SK-N-SH treated with all-trans-retinoic acid at 6 μM for 48 hours (cell line): ENCODE data around the gene FGL2.

Source experiments
- ATAC-seq: fragments of 200-7000 bp; cut with Tn5 transposase; 3 replicates; pipeline ENCODE4 v1.9.1; 2020; ENCODE audit warnings: mild to moderate bottlenecking, moderate library complexity
- ARNTL ChIP-seq: fragments of 450-650 bp; formaldehyde crosslinking; IDR thresholded peaks from 2 replicates; pipeline ENCODE4 v1.5.0; 2020; ENCODE audit warnings: low read depth, mild to moderate bottlenecking, moderate library complexity, borderline replicate concordance
- BACH2 ChIP-seq: fragments of 250-450 bp; sonication (Bioruptor Pico); IDR thresholded peaks from 2 replicates; pipeline ENCODE4 v1.9.0; 2021; ENCODE audit warnings: mild to moderate bottlenecking, borderline replicate concordance
- CSDC2 ChIP-seq: fragments of 250-450 bp; sonication (Bioruptor Pico); IDR thresholded peaks from 2 replicates; pipeline ENCODE4 v1.5.0; 2020; ENCODE audit warnings: mild to moderate bottlenecking, moderate library complexity
- CSRNP3 ChIP-seq: fragments of 250-450 bp; sonication (Bioruptor Pico); IDR thresholded peaks from 2 replicates; pipeline ENCODE4 v1.5.1; 2021; ENCODE audit warnings: mild to moderate bottlenecking, moderate library complexity
- ESRRG ChIP-seq: fragments of 250-450 bp; sonication (Bioruptor Pico); IDR thresholded peaks from 2 replicates; pipeline ENCODE4 v1.6.1; 2021; ENCODE audit warnings: mild to moderate bottlenecking
- GLIS3 ChIP-seq: fragments of 250-450 bp; sonication (Bioruptor Pico); IDR thresholded peaks from 2 replicates; pipeline ENCODE4 v1.5.0; 2020; ENCODE audit warnings: mild to moderate bottlenecking, moderate library complexity
- ISL1 ChIP-seq: fragments of 250-450 bp; sonication (Bioruptor Pico); IDR thresholded peaks from 2 replicates; pipeline ENCODE4 v2.1.2; 2022; ENCODE audit warnings: mild to moderate bottlenecking, moderate library complexity
- OSR1 ChIP-seq: fragments of 250-450 bp; sonication (Bioruptor Pico); IDR thresholded peaks from 2 replicates; pipeline ENCODE4 v1.8.0; 2022; ENCODE audit warnings: moderate library complexity, mild to moderate bottlenecking, inconsistent platforms
- POU6F1 ChIP-seq: fragments of 250-450 bp; sonication (Bioruptor Pico); IDR thresholded peaks from 2 replicates; pipeline ENCODE4 v1.8.0; 2021; ENCODE audit warnings: low read depth, mild to moderate bottlenecking, moderate library complexity, borderline replicate concordance
- PPARA ChIP-seq: fragments of 250-450 bp; sonication (Bioruptor Pico); IDR thresholded peaks from 2 replicates; pipeline ENCODE4 v1.5.0; 2020; ENCODE audit warnings: mild to moderate bottlenecking, borderline replicate concordance
- RARB ChIP-seq: fragments of 250-450 bp; sonication (Bioruptor Pico); IDR thresholded peaks from 2 replicates; pipeline ENCODE4 v1.8.0; 2021; ENCODE audit warnings: mild to moderate bottlenecking, moderate library complexity
- SNAI2 ChIP-seq: fragments of 250-450 bp; sonication (Bioruptor Pico); IDR thresholded peaks from 2 replicates; pipeline ENCODE4 v1.5.0; 2020; ENCODE audit warnings: mild to moderate bottlenecking, moderate library complexity
- TOX ChIP-seq: fragments of 250-450 bp; sonication (Bioruptor Pico); IDR thresholded peaks from 2 replicates; pipeline ENCODE4 v1.8.0; 2021; ENCODE audit warnings: mild to moderate bottlenecking, moderate library complexity, borderline replicate concordance
- TSHZ2 ChIP-seq: fragments of 250-450 bp; sonication (Bioruptor Pico); IDR thresholded peaks from 2 replicates; pipeline ENCODE4 v1.5.0; 2020; ENCODE audit warnings: mild to moderate bottlenecking, moderate library complexity
- ZC3H10 ChIP-seq: fragments of 250-450 bp; sonication (Bioruptor Pico); IDR thresholded peaks from 2 replicates; pipeline ENCODE4 v1.5.1; 2021; ENCODE audit warnings: mild to moderate bottlenecking, moderate library complexity
- ZFP3 ChIP-seq: fragments of 250-450 bp; sonication (Bioruptor Pico); IDR thresholded peaks from 2 replicates; pipeline ENCODE4 v1.5.0; 2020; ENCODE audit warnings: mild to moderate bottlenecking, moderate library complexity
- ZFP30 ChIP-seq: fragments of 450-650 bp; formaldehyde crosslinking; IDR thresholded peaks from 2 replicates; pipeline ENCODE4 v1.5.0; 2022; ENCODE audit warnings: mild to moderate bottlenecking, moderate library complexity
- ZNF565 ChIP-seq: fragments of 450-650 bp; formaldehyde crosslinking; conservative IDR thresholded peaks from 2 replicates; pipeline ENCODE4 v1.5.0; 2020; ENCODE audit warnings: low read depth, mild to moderate bottlenecking, moderate library complexity
- ZNF70 ChIP-seq: fragments of 450-650 bp; formaldehyde crosslinking; IDR thresholded peaks from 2 replicates; pipeline ENCODE4 v1.5.0; 2020; ENCODE audit warnings: mild to moderate bottlenecking, moderate library complexity
- ZNF8 ChIP-seq: fragments of 450-650 bp; formaldehyde crosslinking; IDR thresholded peaks from 2 replicates; pipeline ENCODE4 v1.5.0; 2020; ENCODE audit warnings: mild to moderate bottlenecking, moderate library complexity
- TF ChIP-seq, protein P1 (sequence below): fragments of 250-450 bp; sonication (Bioruptor Pico); IDR thresholded peaks from 2 replicates; pipeline ENCODE4 v1.8.0; 2020; ENCODE audit warnings: mild to moderate bottlenecking, moderate library complexity, borderline replicate concordance
- TF ChIP-seq, protein P2 (sequence below): fragments of 250-450 bp; sonication (Bioruptor Pico); IDR thresholded peaks from 2 replicates; pipeline ENCODE4 v1.5.1; 2020; ENCODE audit warnings: low read depth, mild to moderate bottlenecking, moderate library complexity

The FGL2 gene

GRCh38 chr7:77242554-77242953 is 42.9 kb upstream of the FGL2 start:
- TF ChIP-seq ISL1 (CRISPR knock-in tag) (no peak), GLIS3 (CRISPR knock-in tag) (no peak), ZNF8 (CRISPR knock-in tag) (no peak), CSRNP3 (CRISPR knock-in tag) (no peak), TSHZ2 (no peak), OSR1 (CRISPR knock-in tag) (no peak), ZNF565 (no peak), ARNTL (CRISPR knock-in tag) (no peak), ZNF70 (CRISPR knock-in tag) (no peak), BACH2 (CRISPR knock-in tag) (no peak), ZFP30 (no peak), PPARA (CRISPR knock-in tag) (no peak), ZC3H10 (CRISPR knock-in tag) (no peak), CSDC2 (CRISPR knock-in tag) (no peak), ESRRG (CRISPR knock-in tag) (no peak), RARB (CRISPR knock-in tag) (no peak)
- TF ChIP-seq, protein P1, sequence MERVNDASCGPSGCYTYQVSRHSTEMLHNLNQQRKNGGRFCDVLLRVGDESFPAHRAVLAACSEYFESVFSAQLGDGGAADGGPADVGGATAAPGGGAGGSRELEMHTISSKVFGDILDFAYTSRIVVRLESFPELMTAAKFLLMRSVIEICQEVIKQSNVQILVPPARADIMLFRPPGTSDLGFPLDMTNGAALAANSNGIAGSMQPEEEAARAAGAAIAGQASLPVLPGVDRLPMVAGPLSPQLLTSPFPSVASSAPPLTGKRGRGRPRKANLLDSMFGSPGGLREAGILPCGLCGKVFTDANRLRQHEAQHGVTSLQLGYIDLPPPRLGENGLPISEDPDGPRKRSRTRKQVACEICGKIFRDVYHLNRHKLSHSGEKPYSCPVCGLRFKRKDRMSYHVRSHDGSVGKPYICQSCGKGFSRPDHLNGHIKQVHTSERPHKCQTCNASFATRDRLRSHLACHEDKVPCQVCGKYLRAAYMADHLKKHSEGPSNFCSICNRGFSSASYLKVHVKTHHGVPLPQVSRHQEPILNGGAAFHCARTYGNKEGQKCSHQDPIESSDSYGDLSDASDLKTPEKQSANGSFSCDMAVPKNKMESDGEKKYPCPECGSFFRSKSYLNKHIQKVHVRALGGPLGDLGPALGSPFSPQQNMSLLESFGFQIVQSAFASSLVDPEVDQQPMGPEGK (CRISPR knock-in tag) = no peak
- TF ChIP-seq, protein P2, sequence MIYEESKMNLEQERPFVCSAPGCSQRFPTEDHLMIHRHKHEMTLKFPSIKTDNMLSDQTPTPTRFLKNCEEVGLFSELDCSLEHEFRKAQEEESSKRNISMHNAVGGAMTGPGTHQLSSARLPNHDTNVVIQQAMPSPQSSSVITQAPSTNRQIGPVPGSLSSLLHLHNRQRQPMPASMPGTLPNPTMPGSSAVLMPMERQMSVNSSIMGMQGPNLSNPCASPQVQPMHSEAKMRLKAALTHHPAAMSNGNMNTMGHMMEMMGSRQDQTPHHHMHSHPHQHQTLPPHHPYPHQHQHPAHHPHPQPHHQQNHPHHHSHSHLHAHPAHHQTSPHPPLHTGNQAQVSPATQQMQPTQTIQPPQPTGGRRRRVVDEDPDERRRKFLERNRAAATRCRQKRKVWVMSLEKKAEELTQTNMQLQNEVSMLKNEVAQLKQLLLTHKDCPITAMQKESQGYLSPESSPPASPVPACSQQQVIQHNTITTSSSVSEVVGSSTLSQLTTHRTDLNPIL (CRISPR knock-in tag) = no peak
- no peak for ATAC-seq

- no peak for ATAC-seq
- TF ChIP-seq CSRNP3 (CRISPR knock-in tag) = no peak
- TF ChIP-seq, protein P2 (CRISPR knock-in tag) = no peak
- no peak for TF ChIP-seq ARNTL (CRISPR knock-in tag)
- TF ChIP-seq ESRRG (CRISPR knock-in tag) = no peak
- TF ChIP-seq GLIS3 (CRISPR knock-in tag) = no peak
- no peak for TF ChIP-seq ZFP3 (CRISPR knock-in tag)
- no peak for TF ChIP-seq BACH2 (CRISPR knock-in tag)
- no peak for TF ChIP-seq ZNF565
- TF ChIP-seq RARB (CRISPR knock-in tag) = no peak
- no peak for TF ChIP-seq TOX
- TF ChIP-seq CSDC2 (CRISPR knock-in tag) = no peak
Observed at GRCh38 chr7:77242068-77242467, 42.4 kb upstream of the FGL2 start.

GRCh38 chr7:77239471-77239870 is 39.9 kb upstream of the FGL2 start:
- no peak for ATAC-seq
- TF ChIP-seq SNAI2 (CRISPR knock-in tag) (no peak), TOX (no peak), ZC3H10 (CRISPR knock-in tag) (no peak), CSRNP3 (CRISPR knock-in tag) (no peak), OSR1 (CRISPR knock-in tag) (no peak), POU6F1 (CRISPR knock-in tag) (no peak), PPARA (CRISPR knock-in tag) (no peak), CSDC2 (CRISPR knock-in tag) (no peak), ZFP30 (no peak), ZFP3 (CRISPR knock-in tag) (no peak), ARNTL (CRISPR knock-in tag) (no peak)
